Fibroblast of lung (primary cell): Measurements from ENCODE around the gene ADAM15. TPM values are rescaled to one million over a fixed set of nuclear protein-coding genes. Genes with fewer than 3 reads are reported as not detected.

Source experiments
- DNase-seq, 2 donors: peaks; one replicate each; pipeline versions ENCODE4 v3.0.0 to v3.0.0-alpha.2; 2010; ENCODE audit warnings: low read depth in 2 of 2
- H2AFZ ChIP-seq: 2 replicates; pipeline ENCODE4 v1.5.1; 2012; ENCODE audit warnings: low read length, control low read depth, inconsistent platforms
- H3K27ac ChIP-seq: 2 replicates; pipeline ENCODE4 v1.5.1; 2011; ENCODE audit warnings: low read length, control low read depth; ENCODE audit not compliant: insufficient read depth
- H3K27me3 ChIP-seq: 2 replicates; pipeline ENCODE4 v1.5.1; 2011; ENCODE audit warnings: mild to moderate bottlenecking, low read length; ENCODE audit not compliant: control insufficient read depth, insufficient read depth
- H3K36me3 ChIP-seq: 2 replicates; pipeline ENCODE4 v1.5.1; 2011; ENCODE audit warnings: low read length; ENCODE audit not compliant: control insufficient read depth, insufficient read depth
- H3K4me1 ChIP-seq: 2 replicates; pipeline ENCODE4 v1.5.1; 2011; ENCODE audit warnings: low read length; ENCODE audit not compliant: control insufficient read depth, insufficient read depth; ENCODE audit errors: extremely low read depth
- H3K4me2 ChIP-seq: 2 replicates; pipeline ENCODE4 v1.5.1; 2011; ENCODE audit warnings: low read length, control low read depth; ENCODE audit not compliant: insufficient read depth; ENCODE audit errors: extremely low read depth
- H3K4me3 ChIP-seq, 4 experiments: fragments of 200-600 bp in 1 of 4; sonication (generic) in 1 of 4; replicated peaks in 1 of 4; 2 replicates each; pipeline ENCODE4 v1.5.1; 2011 to 2016; ENCODE audit warnings: low read length in 4 of 4, low read depth in 3 of 4, mild to moderate bottlenecking in 3 of 4, control low read depth in 2 of 4, inconsistent platforms in 1 of 4, mixed read lengths in 1 of 4; ENCODE audit not compliant: insufficient read depth in 1 of 4; ENCODE audit errors: control extremely low read depth in 1 of 4
- H3K79me2 ChIP-seq: 2 replicates; pipeline ENCODE4 v1.5.1; 2012; ENCODE audit warnings: mild to moderate bottlenecking, low read length, inconsistent platforms; ENCODE audit not compliant: control insufficient read depth, insufficient read depth
- H3K9ac ChIP-seq: 2 replicates; pipeline ENCODE4 v1.5.1; 2011; ENCODE audit warnings: mild to moderate bottlenecking, low read length, control low read depth; ENCODE audit not compliant: insufficient read depth
- H3K9me3 ChIP-seq: 2 replicates; pipeline ENCODE4 v1.5.1; 2012; ENCODE audit warnings: low read depth, low read length; ENCODE audit not compliant: control insufficient read depth, insufficient read depth
- H4K20me1 ChIP-seq: 2 replicates; pipeline ENCODE4 v1.5.1; 2011; ENCODE audit warnings: low read length; ENCODE audit not compliant: control insufficient read depth, insufficient read depth; ENCODE audit errors: extremely low read depth
- CTCF ChIP-seq, 2 donors: IDR thresholded peaks in 1 of 2; conservative IDR thresholded peaks in 1 of 2; 1 replicate in 1 of 2; 2 replicates in 1 of 2; pipeline ENCODE4 v1.5.1; 2011 to 2012; ENCODE audit warnings: low read length in 2 of 2, control low read depth in 1 of 2, inconsistent platforms in 1 of 2, low read depth in 1 of 2, mild to moderate bottlenecking in 1 of 2
- EZH2 ChIP-seq: IDR thresholded peaks from 2 replicates; pipeline ENCODE4 v1.5.1; 2012; ENCODE audit warnings: low read length, control low read depth, mild to moderate bottlenecking; ENCODE audit errors: missing control alignments
- polyA plus RNA-seq, 2 donors: library from polyadenylated mRNA; depleted of rRNA in 1 of 2; stranded (reverse) in 1 of 2; unstranded in 1 of 2; fragments of >200 nt; gene quantifications; 2 replicates each; pipeline ENCODE4 v1.2.1, GENCODE V29; 2011 to 2012; ENCODE audit warnings: missing spikeins in 1 of 2
- total RNA-seq: library from RNA; depleted of rRNA; stranded (reverse); fragments of >200 nt; gene quantifications from 2 replicates; pipeline ENCODE4 v1.2.1, GENCODE V29; 2014

Gene ADAM15
- total and polyA plus RNA-seq, 2 donors (not counting 1 experiment from before 2014, with no cell fraction given) = 19.5 to 58.5 TPM

- no peak for DNase-seq
- TF ChIP-seq CTCF (conservative IDR thresholded peaks at IDR 0.05 in 1 of 2, IDR thresholded peaks at IDR 0.05 in 1 of 2; ENCODE audit: low read depth in 1 of 2, low read length in 2 of 2) = no peak
- no peak for TF ChIP-seq EZH2
- Histone ChIP-seq H3K4me2 (no peak overlapping the region), H4K20me1 (no peaks in the 10 kb centered on the region), H3K79me2 (no peaks in the 10 kb centered on the region), H3K9ac (no peak overlapping the region), H3K4me3 (no peak overlapping the region), H3K27me3 (no peaks in the 10 kb centered on the region), H3K4me1 (peaks cover 5% of the 10 kb centered on the region), H3K36me3 (no peaks in the 10 kb centered on the region), H3K9me3 (no peaks in the 10 kb centered on the region), H2AFZ (no peak overlapping the region), H3K27ac (no peak overlapping the region)
These were observed 27.5 kb upstream of the ADAM15 start for GRCh38 chr1:155023627-155024026.

DNA sequence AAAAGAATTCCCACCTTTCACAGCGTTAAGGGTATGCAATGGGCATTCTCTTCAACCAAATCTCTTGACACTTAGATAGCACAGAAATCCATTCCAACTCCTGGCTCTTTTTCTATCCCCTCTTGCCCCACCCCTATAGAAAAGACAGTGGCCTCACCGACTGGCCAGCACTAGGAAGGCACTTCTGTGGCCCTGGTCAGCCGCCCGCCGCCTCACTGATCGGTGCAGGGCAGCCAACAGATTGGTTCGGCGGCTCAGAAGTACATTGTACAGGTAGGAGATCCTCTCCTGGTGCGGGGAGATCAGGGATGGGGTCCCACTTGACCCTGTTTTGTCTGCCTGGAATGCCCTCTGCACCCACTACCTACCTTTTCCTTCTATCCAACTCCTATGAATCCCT is 26.8 kb upstream of the ADAM15 start:
- DNase-seq = no peak
- TF ChIP-seq EZH2 (no peak), CTCF (conservative IDR thresholded peaks at IDR 0.05 in 1 of 2, IDR thresholded peaks at IDR 0.05 in 1 of 2; ENCODE audit: low read depth in 1 of 2, low read length in 2 of 2) (no peak)
- Histone ChIP-seq H3K79me2 (no peaks in the 10 kb centered on the region), H3K9ac (no peak overlapping the region), H3K4me3 (no peak overlapping the region), H2AFZ (no peak overlapping the region), H3K4me1 (no peaks in the 10 kb centered on the region), H4K20me1 (no peaks in the 10 kb centered on the region), H3K36me3 (no peaks in the 10 kb centered on the region), H3K9me3 (no peaks in the 10 kb centered on the region), H3K4me2 (no peak overlapping the region), H3K27me3 (no peaks in the 10 kb centered on the region), H3K27ac (no peak overlapping the region)

DNA sequence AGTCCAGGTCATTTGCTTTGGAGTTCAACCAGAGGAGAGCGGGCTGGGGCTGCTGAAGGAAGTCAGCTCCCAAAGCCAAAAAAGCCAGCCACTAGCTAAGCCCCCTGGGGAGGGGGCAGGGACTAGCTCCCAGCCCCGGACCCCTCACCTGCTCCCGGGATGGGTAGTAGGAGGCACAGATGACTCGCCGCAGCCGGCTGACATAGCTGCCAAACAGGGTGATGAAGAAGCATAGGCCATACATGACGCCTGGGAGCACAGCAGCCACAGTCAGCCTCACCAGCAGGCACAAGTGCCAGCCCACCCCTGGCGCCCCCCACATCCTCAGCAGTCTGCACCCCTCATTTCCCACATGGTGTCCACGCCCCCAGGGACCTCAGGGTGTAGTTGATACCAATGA is 25.0 kb upstream of the ADAM15 start:
- no peak overlapping the region for H3K4me3 ChIP-seq
- no peak for DNase-seq
- H3K27ac ChIP-seq = no peak overlapping the region
- H3K9me3 ChIP-seq = no peaks in the 10 kb centered on the region
- H3K27me3 ChIP-seq = no peaks in the 10 kb centered on the region
- H3K4me1 ChIP-seq = no peaks in the 10 kb centered on the region
- H3K9ac ChIP-seq = no peak overlapping the region
- H2AFZ ChIP-seq = no peak overlapping the region
- H3K4me2 ChIP-seq = no peak overlapping the region
- TF ChIP-seq CTCF (conservative IDR thresholded peaks at IDR 0.05 in 1 of 2, IDR thresholded peaks at IDR 0.05 in 1 of 2; ENCODE audit: low read depth in 1 of 2, low read length in 2 of 2) (no peak), EZH2 (no peak)
- H3K36me3 ChIP-seq = no peaks in the 10 kb centered on the region
- no peaks in the 10 kb centered on the region for H4K20me1 ChIP-seq
- H3K79me2 ChIP-seq = no peaks in the 10 kb centered on the region
